Keratinocyte (primary cell): ENCODE data around the gene CCRL2. TPM values are rescaled to one million over a fixed set of nuclear protein-coding genes. Genes with fewer than 3 reads are reported as not detected.
A peak's percentile ranks its signal among the peaks of the same experiment; 100 is the strongest.

Experiments
- DNase-seq: peaks from one replicate; pipeline ENCODE4 v3.0.0-alpha.2; 2011; ENCODE audit warnings: low read depth, missing footprints, low spot score
- FAIRE-seq: peaks from 2 replicates; lab custom pipeline; 2011; peaks lifted over from hg19 to GRCh38; lab: Jason Lieb, UNC
- H2AFZ ChIP-seq: 2 replicates; pipeline ENCODE4 v1.6.0; 2012; ENCODE audit warnings: low read length, control low read depth, inconsistent platforms; ENCODE audit not compliant: control insufficient read depth
- H3K27ac ChIP-seq: 2 replicates; pipeline ENCODE4 v1.5.1; 2011; ENCODE audit warnings: low read length; ENCODE audit not compliant: control insufficient read depth, insufficient read depth
- H3K27me3 ChIP-seq: 3 replicates; pipeline ENCODE4 v1.6.0; 2011; ENCODE audit warnings: low read length; ENCODE audit not compliant: control insufficient read depth, insufficient read depth; ENCODE audit errors: extremely low read depth
- H3K36me3 ChIP-seq, 2 experiments: 2 replicates in 1 of 2; 3 replicates in 1 of 2; pipeline ENCODE4 v1.5.1; 2011; ENCODE audit warnings: low read length in 2 of 2, mild to moderate bottlenecking in 1 of 2; ENCODE audit not compliant: control insufficient read depth in 2 of 2, insufficient read depth in 2 of 2; ENCODE audit errors: extremely low read depth in 1 of 2
- H3K4me1 ChIP-seq: 3 replicates; pipeline ENCODE4 v1.5.1; 2011; ENCODE audit warnings: low read length; ENCODE audit not compliant: control insufficient read depth, insufficient read depth; ENCODE audit errors: extremely low read depth
- H3K4me2 ChIP-seq: 3 replicates; pipeline ENCODE4 v1.6.0; 2011; ENCODE audit warnings: low read depth, low read length; ENCODE audit not compliant: control insufficient read depth, insufficient read depth; ENCODE audit errors: extremely low read depth
- H3K4me3 ChIP-seq, 3 experiments: fragments of 200-600 bp in 1 of 3; sonication (generic) in 1 of 3; 2 replicates in 2 of 3; 3 replicates in 1 of 3; pipeline ENCODE4 v1.5.1; 2011 to 2016; ENCODE audit warnings: low read length in 3 of 3, mild to moderate bottlenecking in 3 of 3, control low read depth in 2 of 3, inconsistent platforms in 1 of 3, low read depth in 1 of 3, mixed read lengths in 1 of 3, mixed run types in 1 of 3, moderate library complexity in 1 of 3; ENCODE audit not compliant: control insufficient read depth in 2 of 3, insufficient read depth in 2 of 3; ENCODE audit errors: extremely low read depth in 1 of 3
- H3K79me2 ChIP-seq: 2 replicates; pipeline ENCODE4 v1.6.0; 2012; ENCODE audit warnings: low read length; ENCODE audit not compliant: control insufficient read depth, insufficient read depth
- H3K9ac ChIP-seq: 3 replicates; pipeline ENCODE4 v1.6.0; 2011; ENCODE audit warnings: low read length; ENCODE audit not compliant: control insufficient read depth, insufficient read depth; ENCODE audit errors: extremely low read depth
- H3K9me1 ChIP-seq: 3 replicates; pipeline ENCODE4 v1.6.0; 2011; ENCODE audit warnings: low read length; ENCODE audit not compliant: control insufficient read depth, insufficient read depth; ENCODE audit errors: extremely low read depth
- H3K9me3 ChIP-seq: 2 replicates; pipeline ENCODE4 v1.5.1; 2012; ENCODE audit warnings: low read depth, low read length; ENCODE audit not compliant: control insufficient read depth
- H4K20me1 ChIP-seq: 3 replicates; pipeline ENCODE4 v1.6.0; 2011; ENCODE audit warnings: low read length; ENCODE audit not compliant: control insufficient read depth, insufficient read depth; ENCODE audit errors: extremely low read depth
- EZH2 ChIP-seq: IDR thresholded peaks from one replicate; pipeline ENCODE4 v1.6.1; 2012; ENCODE audit warnings: inconsistent platforms, mild to moderate bottlenecking, low read length, moderate library complexity
- dilution Hi-C: fragments of 300-500 bp; cut with MboI; formaldehyde crosslinking; loops from one replicate; pipeline ENCODE4 v1.7.0; 2020; ENCODE audit warnings: low sequenced_read_pairs; ENCODE audit not compliant: extremely low pct_ligation_motif_present
- polyA plus RNA-seq, 5 experiments: library from polyadenylated mRNA; depleted of rRNA in 3 of 5; stranded (reverse) in 3 of 5; stranded (forward) in 1 of 5; unstranded in 1 of 5; fragments of >200 nt; gene quantifications; 1 replicate in 1 of 5; 2 replicates in 3 of 5; 3 replicates in 1 of 5; pipeline versions ENCODE4 v1.2.1 to v1.2.3, GENCODE V29; 2011 to 2012; ENCODE audit warnings: missing spikeins in 2 of 5, low read depth in 1 of 5, low replicate concordance in 1 of 5
- TF ChIP-seq, protein P1 (sequence below), 3 experiments: IDR thresholded peaks in 1 of 3; conservative IDR thresholded peaks in 1 of 3; optimal IDR thresholded peaks in 1 of 3; 2 replicates in 2 of 3; 3 replicates in 1 of 3; pipeline versions ENCODE3 to v1.5.1; 2011; ENCODE audit warnings: low read length in 3 of 3, mild to moderate bottlenecking in 3 of 3, moderate library complexity in 2 of 3, control low read depth in 1 of 3, inconsistent platforms in 1 of 3; ENCODE audit not compliant: insufficient read depth in 2 of 3; ENCODE audit errors: extremely low read depth in 1 of 3

CCRL2 gene
- polyA plus RNA-seq, 1 donor (not counting 4 experiments of a cell fraction or from before 2014, with no cell fraction given): not detected

DNA sequence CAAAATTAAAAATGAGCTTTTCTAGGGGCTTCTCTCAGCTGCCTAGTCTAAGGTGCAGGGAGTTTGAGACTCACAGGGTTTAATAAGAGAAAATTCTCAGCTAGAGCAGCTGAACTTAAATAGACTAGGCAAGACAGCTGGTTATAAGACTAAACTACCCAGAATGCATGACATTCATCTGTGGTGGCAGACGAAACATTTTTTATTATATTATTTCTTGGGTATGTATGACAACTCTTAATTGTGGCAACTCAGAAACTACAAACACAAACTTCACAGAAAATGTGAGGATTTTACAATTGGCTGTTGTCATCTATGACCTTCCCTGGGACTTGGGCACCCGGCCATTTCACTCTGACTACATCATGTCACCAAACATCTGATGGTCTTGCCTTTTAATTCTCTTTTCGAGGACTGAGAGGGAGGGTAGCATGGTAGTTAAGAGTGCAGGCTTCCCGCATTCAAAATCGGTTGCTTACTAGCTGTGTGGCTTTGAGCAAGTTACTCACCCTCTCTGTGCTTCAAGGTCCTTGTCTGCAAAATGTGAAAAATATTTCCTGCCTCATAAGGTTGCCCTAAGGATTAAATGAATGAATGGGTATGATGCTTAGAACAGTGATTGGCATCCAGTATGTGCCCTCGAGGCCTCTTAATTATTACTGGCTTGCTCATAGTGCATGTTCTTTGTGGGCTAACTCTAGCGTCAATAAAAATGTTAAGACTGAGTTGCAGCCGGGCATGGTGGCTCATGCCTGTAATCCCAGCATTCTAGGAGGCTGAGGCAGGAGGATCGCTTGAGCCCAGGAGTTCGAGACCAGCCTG is 35.3 kb upstream of the CCRL2 start:
- TF ChIP-seq, protein P1, sequence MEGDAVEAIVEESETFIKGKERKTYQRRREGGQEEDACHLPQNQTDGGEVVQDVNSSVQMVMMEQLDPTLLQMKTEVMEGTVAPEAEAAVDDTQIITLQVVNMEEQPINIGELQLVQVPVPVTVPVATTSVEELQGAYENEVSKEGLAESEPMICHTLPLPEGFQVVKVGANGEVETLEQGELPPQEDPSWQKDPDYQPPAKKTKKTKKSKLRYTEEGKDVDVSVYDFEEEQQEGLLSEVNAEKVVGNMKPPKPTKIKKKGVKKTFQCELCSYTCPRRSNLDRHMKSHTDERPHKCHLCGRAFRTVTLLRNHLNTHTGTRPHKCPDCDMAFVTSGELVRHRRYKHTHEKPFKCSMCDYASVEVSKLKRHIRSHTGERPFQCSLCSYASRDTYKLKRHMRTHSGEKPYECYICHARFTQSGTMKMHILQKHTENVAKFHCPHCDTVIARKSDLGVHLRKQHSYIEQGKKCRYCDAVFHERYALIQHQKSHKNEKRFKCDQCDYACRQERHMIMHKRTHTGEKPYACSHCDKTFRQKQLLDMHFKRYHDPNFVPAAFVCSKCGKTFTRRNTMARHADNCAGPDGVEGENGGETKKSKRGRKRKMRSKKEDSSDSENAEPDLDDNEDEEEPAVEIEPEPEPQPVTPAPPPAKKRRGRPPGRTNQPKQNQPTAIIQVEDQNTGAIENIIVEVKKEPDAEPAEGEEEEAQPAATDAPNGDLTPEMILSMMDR (optimal IDR thresholded peaks at IDR 0.05 in 1 of 3, IDR thresholded peaks at IDR 0.05 in 1 of 3, conservative IDR thresholded peaks at IDR 0.05 in 1 of 3; ENCODE audit: extremely low read depth in 1 of 3, insufficient read depth in 2 of 3, low read length in 3 of 3): no peak
- no peak for TF ChIP-seq EZH2
- H3K9ac ChIP-seq: no peak overlapping the region
- no peaks in the 10 kb centered on the region for H4K20me1 ChIP-seq
- no peak overlapping the region for H2AFZ ChIP-seq
- no peaks in the 10 kb centered on the region for H3K9me3 ChIP-seq
- no peaks in the 10 kb centered on the region for H3K36me3 ChIP-seq
- no peak overlapping the region for H3K4me2 ChIP-seq
- H3K9me1 ChIP-seq: no peaks in the 10 kb centered on the region
- dilution Hi-C loops: no loop called here
- no peaks in the 10 kb centered on the region for H3K79me2 ChIP-seq
- H3K4me1 ChIP-seq: no peaks in the 10 kb centered on the region
- no peak overlapping the region for H3K4me3 ChIP-seq
- no peak overlapping the region for H3K27ac ChIP-seq
- FAIRE-seq: peak; percentile 63
- peak; percentile 45 for DNase-seq
- H3K27me3 ChIP-seq: peaks cover 7% of the 10 kb centered on the region

DNA sequence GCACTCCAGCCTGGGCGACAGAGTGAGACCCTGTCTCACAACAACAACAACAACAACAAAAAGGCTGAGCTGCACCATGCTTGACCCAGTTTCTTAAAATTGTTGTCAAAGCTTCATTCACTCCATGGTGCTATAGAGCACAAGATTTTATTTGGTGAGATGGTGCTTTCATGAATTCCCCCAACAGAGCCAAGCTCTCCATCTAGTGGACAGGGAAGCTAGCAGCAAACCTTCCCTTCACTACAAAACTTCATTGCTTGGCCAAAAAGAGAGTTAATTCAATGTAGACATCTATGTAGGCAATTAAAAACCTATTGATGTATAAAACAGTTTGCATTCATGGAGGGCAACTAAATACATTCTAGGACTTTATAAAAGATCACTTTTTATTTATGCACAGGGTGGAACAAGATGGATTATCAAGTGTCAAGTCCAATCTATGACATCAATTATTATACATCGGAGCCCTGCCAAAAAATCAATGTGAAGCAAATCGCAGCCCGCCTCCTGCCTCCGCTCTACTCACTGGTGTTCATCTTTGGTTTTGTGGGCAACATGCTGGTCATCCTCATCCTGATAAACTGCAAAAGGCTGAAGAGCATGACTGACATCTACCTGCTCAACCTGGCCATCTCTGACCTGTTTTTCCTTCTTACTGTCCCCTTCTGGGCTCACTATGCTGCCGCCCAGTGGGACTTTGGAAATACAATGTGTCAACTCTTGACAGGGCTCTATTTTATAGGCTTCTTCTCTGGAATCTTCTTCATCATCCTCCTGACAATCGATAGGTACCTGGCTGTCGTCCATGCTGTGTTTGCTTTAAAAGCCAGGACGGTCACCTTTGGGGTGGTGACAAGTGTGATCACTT is 34.3 kb upstream of the CCRL2 start:
- no peaks in the 10 kb centered on the region for H3K36me3 ChIP-seq

More for the DNA sequence above, 34.3 kb upstream of the CCRL2 start:
- Histone ChIP-seq H3K27me3 (peaks cover 7% of the 10 kb centered on the region), H3K4me1 (no peaks in the 10 kb centered on the region), H3K4me3 (no peak overlapping the region), H3K4me2 (no peak overlapping the region), H3K9me3 (no peaks in the 10 kb centered on the region), H3K79me2 (no peaks in the 10 kb centered on the region), H3K9me1 (no peaks in the 10 kb centered on the region), H3K9ac (no peak overlapping the region), H2AFZ (no peak overlapping the region), H4K20me1 (no peaks in the 10 kb centered on the region), H3K27ac (no peak overlapping the region)
- TF ChIP-seq, protein P1 (optimal IDR thresholded peaks at IDR 0.05 in 1 of 3, IDR thresholded peaks at IDR 0.05 in 1 of 3, conservative IDR thresholded peaks at IDR 0.05 in 1 of 3; ENCODE audit: extremely low read depth in 1 of 3, insufficient read depth in 2 of 3, low read length in 3 of 3): peak; percentile 71 to 83 (median 75)
- TF ChIP-seq EZH2: no peak
- DNase-seq (no peak), FAIRE-seq (peak; percentile 91)
- dilution Hi-C loops: no loop called here
